GM21576 (cell line): ENCODE data around the gene LMF1.
"Not testable (repeated sequence)": the region's sequence is repeated elsewhere in the genome, so short reads cannot be mapped to it uniquely, and the experiment has no call there.

Experiments used
- ATAC-seq: cut with Tn5 transposase; IDR thresholded peaks from one replicate; pipeline ENCODE4 v1.9.1; 2021; ENCODE audit warnings: mild to moderate bottlenecking, moderate library complexity; ENCODE audit not compliant: unreplicated experiment

Gene LMF1

DNA sequence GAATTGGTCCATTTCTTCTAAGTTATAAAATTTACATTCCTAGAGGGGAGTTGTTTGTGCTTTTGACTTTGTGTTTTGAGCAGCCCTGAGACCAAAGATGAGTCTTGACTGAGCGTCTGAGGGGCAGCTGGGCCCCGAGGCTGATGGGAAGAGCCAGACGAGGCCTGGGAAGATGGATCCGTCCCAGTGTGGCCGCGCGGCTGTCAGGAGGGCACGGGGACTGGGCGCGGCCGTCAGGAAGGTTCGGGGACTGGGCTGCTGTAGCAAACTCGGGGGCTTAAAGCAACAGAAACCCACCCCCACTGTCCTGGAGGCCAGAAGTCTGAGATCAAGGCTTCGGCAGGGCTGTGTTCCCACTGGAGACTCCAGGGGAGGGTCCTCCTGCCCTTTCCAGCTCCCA, 132.0 kb downstream of the LMF1 start:
- ATAC-seq, result no peak

GRCh38 chr16:836822-837221, 134.0 kb downstream of the LMF1 start:
- ATAC-seq, result not testable (repeated sequence)

DNA sequence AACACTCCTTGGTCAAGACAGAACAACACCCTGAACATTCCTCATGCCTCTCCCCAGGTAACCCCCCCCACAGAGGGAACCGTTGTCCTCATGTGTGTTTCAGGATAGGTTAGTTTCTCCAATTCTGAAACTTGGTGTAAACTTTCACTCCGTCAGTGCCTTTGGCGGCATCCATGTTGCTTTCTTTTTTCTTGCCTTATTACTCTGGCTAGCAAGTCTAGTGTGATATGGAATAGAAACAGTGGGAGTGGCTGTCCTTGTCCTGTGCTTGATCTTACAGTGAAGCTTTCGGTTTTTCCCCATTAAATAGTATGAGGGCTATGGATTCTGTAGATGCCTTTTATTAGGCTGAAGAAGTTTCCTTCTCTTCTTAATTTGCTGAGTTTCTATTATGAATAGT, 134.6 kb downstream of the LMF1 start:
- ATAC-seq, result no peak

- no peak for ATAC-seq
Observed at GRCh38 chr16:835373-835772, 135.4 kb downstream of the LMF1 start.

- ATAC-seq, result no peak
Observed at GRCh38 chr16:833411-833810, 137.4 kb downstream of the LMF1 start.

- ATAC-seq, result no peak
Observed at GRCh38 chr16:832652-833336, 138.0 kb downstream of the LMF1 start.

GRCh38 chr16:831571-832413, 139.0 kb downstream of the LMF1 start:
- no peak for ATAC-seq

DNA sequence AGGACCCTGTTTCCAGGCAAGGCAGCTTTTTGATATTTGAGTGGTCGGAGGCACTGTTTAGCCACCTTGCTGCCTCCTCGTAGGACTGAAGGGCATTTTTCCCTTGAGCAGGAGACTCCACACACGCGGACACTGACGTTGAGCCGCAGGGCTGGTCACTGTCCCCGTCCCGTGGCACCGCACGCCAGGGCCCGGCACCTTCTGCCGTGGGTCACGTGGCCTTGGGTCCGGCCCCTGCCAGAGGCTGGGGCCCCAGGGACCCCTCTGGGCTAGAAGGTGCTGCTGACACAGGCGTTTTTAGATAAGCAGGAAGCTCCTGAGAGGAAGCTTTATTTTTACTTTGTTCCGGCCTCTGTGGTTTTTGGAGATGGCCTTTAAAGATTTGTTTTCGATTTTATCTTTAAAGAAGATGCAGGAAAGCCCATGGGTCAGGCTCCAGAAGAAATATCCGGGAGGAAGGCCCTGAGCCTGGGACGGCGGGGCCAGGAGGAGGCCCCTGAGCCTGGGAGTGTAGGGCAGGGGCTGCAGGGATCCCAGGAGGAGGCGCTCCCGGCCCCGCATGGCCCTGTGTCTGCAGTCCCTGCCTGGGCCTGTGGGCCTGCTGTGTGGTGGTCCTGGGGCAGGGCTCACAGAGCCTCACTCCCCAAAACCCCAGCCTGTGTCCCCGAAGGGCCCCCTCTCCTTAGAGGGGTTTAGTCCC, 139.8 kb downstream of the LMF1 start:
- ATAC-seq, result no peak

DNA sequence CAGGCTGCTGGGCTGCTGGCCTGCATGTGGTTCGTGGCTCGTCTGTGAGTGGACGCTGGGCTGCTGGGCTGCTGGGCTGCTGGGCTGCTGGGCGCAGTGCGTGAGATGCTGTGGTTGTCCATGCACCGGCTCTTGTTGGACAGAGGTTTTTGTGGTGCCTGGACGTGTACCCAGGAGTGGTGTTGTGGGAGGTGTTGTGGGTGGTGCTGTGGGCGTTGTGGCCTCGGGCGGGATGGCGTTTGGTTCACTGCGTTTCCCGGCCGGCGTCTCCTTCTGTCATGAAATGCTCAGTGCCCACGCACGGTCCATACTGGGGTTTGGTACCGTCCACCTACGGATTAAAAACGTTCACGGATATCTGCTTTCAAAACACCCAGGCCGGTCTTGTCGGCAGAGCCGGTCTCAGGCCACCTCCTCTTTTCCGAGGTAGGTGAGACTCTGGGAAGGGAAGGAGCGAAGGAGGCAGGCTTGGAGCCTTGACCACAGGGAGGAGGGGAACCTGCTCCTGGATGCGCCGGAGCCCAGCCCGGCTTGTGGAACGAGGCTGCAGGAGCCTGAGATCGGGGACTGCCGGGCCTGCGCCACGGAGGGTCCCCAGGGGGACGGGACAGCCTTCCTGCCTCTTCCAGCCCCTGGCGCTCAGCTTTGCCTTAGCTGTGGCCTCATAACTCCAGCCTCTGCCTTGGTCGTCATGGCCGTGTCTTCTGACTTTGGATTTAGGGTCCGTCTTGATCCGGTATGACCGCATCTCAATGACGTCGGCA, 140.5 kb downstream of the LMF1 start:
- no peak for ATAC-seq

GRCh38 chr16:828891-829290, 141.9 kb downstream of the LMF1 start:
- ATAC-seq, result no peak

DNA sequence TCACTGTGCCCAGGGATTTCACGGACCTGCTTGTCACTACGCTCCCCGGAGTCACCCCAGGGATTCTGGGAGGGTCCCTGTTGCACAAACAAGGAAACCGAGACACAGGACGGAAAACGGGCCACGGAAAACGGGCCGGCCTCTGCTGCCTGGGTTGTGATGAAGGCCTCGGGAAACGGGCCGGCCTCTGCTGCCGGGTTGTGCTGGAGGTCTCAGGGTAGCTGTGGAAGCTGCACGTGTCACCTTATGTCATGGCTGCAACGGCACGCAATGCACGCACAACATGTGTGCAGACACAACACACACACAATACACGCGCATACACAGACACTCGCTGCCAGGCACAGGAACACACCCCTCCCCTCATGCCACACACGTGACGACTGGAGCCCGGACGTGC, 143.3 kb downstream of the LMF1 start:
- ATAC-seq, result no peak

- ATAC-seq, result no peak
Observed at GRCh38 chr16:825341-826061, 145.3 kb downstream of the LMF1 start.

DNA sequence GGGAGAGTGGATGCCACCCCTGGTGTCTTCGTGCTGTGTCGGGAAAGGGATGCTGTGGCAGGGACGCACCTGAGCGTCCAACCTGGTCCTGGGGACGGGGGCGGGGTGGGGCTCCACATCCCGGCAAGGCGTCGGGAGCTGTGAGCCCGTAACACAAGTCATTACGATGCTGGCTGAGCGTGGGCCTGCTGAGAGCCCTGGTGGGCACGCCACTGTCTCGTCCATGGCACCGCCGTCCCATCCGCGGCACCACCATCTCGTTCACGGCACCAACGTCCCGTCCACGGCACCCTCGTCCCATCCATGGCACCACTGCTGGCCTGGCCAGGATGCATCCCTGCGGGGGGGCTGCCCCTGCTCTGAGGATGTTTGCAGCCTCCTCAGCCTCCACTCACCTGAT, 146.2 kb downstream of the LMF1 start:
- no peak for ATAC-seq

- ATAC-seq, result no peak
Observed at GRCh38 chr16:824194-824593, 146.6 kb downstream of the LMF1 start.

GRCh38 chr16:822909-823297, 147.9 kb downstream of the LMF1 start:
- ATAC-seq, result no peak

- ATAC-seq, result no peak
Observed at GRCh38 chr16:822174-822908, 148.4 kb downstream of the LMF1 start.

DNA sequence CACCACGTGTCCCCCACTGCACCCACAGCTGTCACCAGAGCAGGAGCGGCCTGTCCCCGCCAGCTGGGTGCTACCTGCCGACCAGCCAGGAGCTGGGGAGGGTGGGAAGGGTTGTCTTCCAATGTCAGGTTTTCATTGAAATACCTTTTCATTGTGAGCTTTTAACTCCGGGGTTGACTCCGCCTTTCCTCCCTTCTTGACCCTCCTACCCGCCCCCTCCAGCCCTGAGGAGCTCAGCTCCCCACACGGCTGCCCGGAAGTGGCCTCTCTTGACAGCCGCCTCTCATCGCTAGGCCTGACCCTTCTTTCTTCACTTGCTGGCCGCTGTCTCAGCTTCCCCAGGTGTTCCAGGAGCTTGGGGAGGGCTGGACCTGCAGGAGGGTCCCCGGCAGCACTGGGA, 149.0 kb downstream of the LMF1 start:
- no peak for ATAC-seq

DNA sequence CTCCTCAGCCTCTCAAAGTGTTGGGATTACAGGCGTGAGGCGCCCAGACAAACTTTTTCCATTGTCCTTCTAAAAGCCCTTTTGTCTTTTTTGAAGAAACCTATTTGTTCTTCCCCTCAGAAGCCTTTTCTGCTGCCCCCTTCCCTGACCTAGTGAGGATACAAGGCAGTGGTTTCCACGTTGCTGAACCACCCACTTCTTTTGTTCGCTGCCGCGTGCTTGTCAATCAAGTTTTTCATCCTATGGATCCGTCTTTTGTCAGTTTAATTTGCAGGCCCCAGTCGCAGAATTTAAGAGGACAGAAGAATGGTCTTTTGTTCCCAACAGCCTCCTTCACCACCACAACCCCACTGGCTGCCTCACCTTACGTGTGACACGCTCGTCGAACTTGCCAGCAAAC, 150.0 kb downstream of the LMF1 start:
- ATAC-seq, result no peak

- ATAC-seq, result not testable (repeated sequence)
Observed at GRCh38 chr16:820044-820408, 150.8 kb downstream of the LMF1 start.
